ENCODE measurements around the gene MRPS2. TPM values are rescaled to one million over a fixed set of nuclear protein-coding genes. Genes with fewer than 3 reads are reported as not detected.

The MRPS2 gene
- total RNA-seq, 4 donors from 2014 or later, result 26.0 to 101 (median 53.6) TPM

- no peak overlapping the region for H3K4me3 ChIP-seq
- no peak for DNase-seq
Measured at GRCh38 chr9:135508211-135508820, 7.8 kb downstream of the MRPS2 start.

GRCh38 chr9:135509458-135509857 is 9.0 kb downstream of the MRPS2 start:
- intact Hi-C loops (cut with DNase I; ENCODE audit: low total_unique reads) (no loop called here), in situ Hi-C loops (cut with MboI; ENCODE audit: low pct_ligation_motif_present in 1 of 4, low pct_unique_long_range_greater_than_20kb in 1 of 4, low sequenced_read_pairs in 3 of 4) (no loop called here)
- H3K9me3 ChIP-seq, result no peaks in the 10 kb centered on the region
- TF ChIP-seq EP300 (IDR thresholded peaks at IDR 0.05; ENCODE audit: low read depth) (no peak), POLR2A (IDR thresholded peaks at IDR 0.05) (no peak), CTCF (IDR thresholded peaks at IDR 0.05) (no peak)
- DNase-seq, result no peak
- no peaks in the 10 kb centered on the region for H3K27me3 ChIP-seq
- no peak overlapping the region for H3K27ac ChIP-seq
- no peak overlapping the region for H3K4me3 ChIP-seq
- no peaks in the 10 kb centered on the region for H3K4me1 ChIP-seq
- 64 to 80% methylated on average over 2 of the region's 2 CpGs for WGBS, 2 donors (ENCODE audit: low coverage in 1 of 2)
- no peaks in the 10 kb centered on the region for H3K36me3 ChIP-seq

More at GRCh38 chr9:135508211-135508820, 7.8 kb downstream of the MRPS2 start:
- 70 to 89% methylated on average over 4 to 9 of the region's 9 CpGs for WGBS, 2 donors (ENCODE audit: low coverage in 1 of 2)
- Histone ChIP-seq H3K4me1 (no peaks in the 10 kb centered on the region), H3K27ac (no peak overlapping the region), H3K36me3 (peaks cover 0 to 10% (median 0%) of the 10 kb centered on the region in 4 donors), H3K27me3 (no peaks in the 10 kb centered on the region), H3K9me3 (no peaks in the 10 kb centered on the region)
- no peak for TF ChIP-seq CTCF (IDR thresholded peaks at IDR 0.05)
- TF ChIP-seq POLR2A (IDR thresholded peaks at IDR 0.05), result no peak
- no peak for TF ChIP-seq POLR2AphosphoS5 (IDR thresholded peaks at IDR 0.05)
- no peak for TF ChIP-seq EP300 (IDR thresholded peaks at IDR 0.05; ENCODE audit: low read depth)
- in situ Hi-C loops (cut with MboI; ENCODE audit: low pct_ligation_motif_present in 1 of 4, low pct_unique_long_range_greater_than_20kb in 1 of 4, low sequenced_read_pairs in 3 of 4) (no loop called here), intact Hi-C loops (cut with DNase I; ENCODE audit: low total_unique reads) (no loop called here)

GRCh38 chr9:135512241-135512603 is 11.7 kb downstream of the MRPS2 start:
- intact Hi-C loops (cut with DNase I; ENCODE audit: low total_unique reads), result no loop called here
- DNase-seq, result no peak

GRCh38 chr9:135512904-135513303 is 12.4 kb downstream of the MRPS2 start:
- DNase-seq, result no peak
- Histone ChIP-seq H3K36me3 (no peaks in the 10 kb centered on the region), H3K27me3 (peaks cover 6% of the 10 kb centered on the region), H3K9me3 (no peaks in the 10 kb centered on the region), H3K4me1 (no peaks in the 10 kb centered on the region), H3K27ac (no peak overlapping the region), H3K4me3 (no peak overlapping the region)
- TF ChIP-seq POLR2A (IDR thresholded peaks at IDR 0.05) (no peak), POLR2AphosphoS5 (IDR thresholded peaks at IDR 0.05) (no peak), EP300 (IDR thresholded peaks at IDR 0.05; ENCODE audit: low read depth) (no peak), CTCF (IDR thresholded peaks at IDR 0.05) (no peak)
- in situ Hi-C loops (cut with MboI; ENCODE audit: low pct_ligation_motif_present in 1 of 4, low pct_unique_long_range_greater_than_20kb in 1 of 4, low sequenced_read_pairs in 3 of 4) (no loop called here), intact Hi-C loops (cut with DNase I; ENCODE audit: low total_unique reads) (no loop called here)
- WGBS, 2 donors (ENCODE audit: low coverage in 1 of 2), result 34% methylated on average over 7 of the region's 7 CpGs; no CpG with 5 or more reads in 1 of the 2 donors

More at GRCh38 chr9:135512241-135512603, 11.7 kb downstream of the MRPS2 start:
- Histone ChIP-seq H3K4me1 (no peaks in the 10 kb centered on the region), H3K4me3 (no peak overlapping the region), H3K27ac (no peak overlapping the region), H3K9me3 (no peaks in the 10 kb centered on the region), H3K36me3 (no peaks in the 10 kb centered on the region), H3K27me3 (peaks cover under 1% of the 10 kb centered on the region)
- no peak for TF ChIP-seq POLR2A (IDR thresholded peaks at IDR 0.05)
- no peak for TF ChIP-seq CTCF (IDR thresholded peaks at IDR 0.05)
- no peak for TF ChIP-seq EP300 (IDR thresholded peaks at IDR 0.05; ENCODE audit: low read depth)
- TF ChIP-seq POLR2AphosphoS5 (IDR thresholded peaks at IDR 0.05), result no peak
- in situ Hi-C loops (cut with MboI; ENCODE audit: low pct_ligation_motif_present in 1 of 4, low pct_unique_long_range_greater_than_20kb in 1 of 4, low sequenced_read_pairs in 3 of 4), result no loop called here
- WGBS, 2 donors (ENCODE audit: low coverage in 1 of 2), result 71 to 78% methylated on average over 6 to 10 of the region's 10 CpGs
